ENCODE results near the gene ITPRIP. TPM values are rescaled to one million over a fixed set of nuclear protein-coding genes. Genes with fewer than 3 reads are reported as not detected.

Gene ITPRIP
- total RNA-seq, 1 donor from 2014 or later, result 37.0 TPM

- no peak for TF ChIP-seq CTCF (IDR thresholded peaks at IDR 0.05)
- intact Hi-C loops (cut with DNase I), result no loop called here
- Histone ChIP-seq H3K4me3 (no peak overlapping the region), H3K36me3 (peaks cover 23% of the 10 kb centered on the region), H3K4me1 (peaks cover 80% of the 10 kb centered on the region), H3K27me3 (ENCODE audit: low read depth) (no peaks in the 10 kb centered on the region), H3K9me3 (no peaks in the 10 kb centered on the region), H3K27ac (peak overlapping the region; percentile 26)
- peak; percentile 3 to 27 for ATAC-seq
- peak; percentile 54 for DNase-seq
These were observed 19.2 kb downstream of the ITPRIP start for GRCh38 chr10:104318810-104319741.

- no peak overlapping the region for H3K4me3 ChIP-seq
- peaks cover 30% of the 10 kb centered on the region for H3K36me3 ChIP-seq
- peak overlapping the region; percentile 21 for H3K27ac ChIP-seq
- H3K4me1 ChIP-seq, result peaks cover 72% of the 10 kb centered on the region
- DNase-seq (no peak), ATAC-seq (no peak)
- no peaks in the 10 kb centered on the region for H3K9me3 ChIP-seq
- no peak for TF ChIP-seq CTCF (IDR thresholded peaks at IDR 0.05)
- intact Hi-C loops (cut with DNase I), result no loop called here
- H3K27me3 ChIP-seq (ENCODE audit: low read depth), result no peaks in the 10 kb centered on the region
These were observed 19.9 kb downstream of the ITPRIP start for GRCh38 chr10:104318326-104318725.

GRCh38 chr10:104317726-104318299 lies 20.5 kb downstream of the ITPRIP start:
- Histone ChIP-seq H3K9me3 (no peaks in the 10 kb centered on the region), H3K27me3 (ENCODE audit: low read depth) (no peaks in the 10 kb centered on the region), H3K27ac (peak overlapping the region; percentile 21), H3K4me1 (peaks cover 68% of the 10 kb centered on the region), H3K4me3 (no peak overlapping the region), H3K36me3 (peaks cover 35% of the 10 kb centered on the region)
- no peak for TF ChIP-seq CTCF (IDR thresholded peaks at IDR 0.05)
- intact Hi-C loops (cut with DNase I), result no loop called here
- DNase-seq (no peak), ATAC-seq (no peak)

GRCh38 chr10:104317269-104317710 lies 21.0 kb downstream of the ITPRIP start:
- H3K27ac ChIP-seq, result peak overlapping the region; percentile 21
- H3K36me3 ChIP-seq, result peaks cover 40% of the 10 kb centered on the region
- no peak overlapping the region for H3K4me3 ChIP-seq
- DNase-seq (no peak), ATAC-seq (no peak)
- no peak for TF ChIP-seq CTCF (IDR thresholded peaks at IDR 0.05)
- no peaks in the 10 kb centered on the region for H3K9me3 ChIP-seq
- intact Hi-C loops (cut with DNase I), result no loop called here
- peaks cover 68% of the 10 kb centered on the region for H3K4me1 ChIP-seq
- no peaks in the 10 kb centered on the region for H3K27me3 ChIP-seq (ENCODE audit: low read depth)

- peaks cover 46% of the 10 kb centered on the region for H3K36me3 ChIP-seq
- H3K4me1 ChIP-seq, result peaks cover 65% of the 10 kb centered on the region
- no peak for DNase-seq
- H3K4me3 ChIP-seq, result no peak overlapping the region
- no peak for TF ChIP-seq CTCF (IDR thresholded peaks at IDR 0.05)
- intact Hi-C loops (cut with DNase I), result no loop called here
- H3K27me3 ChIP-seq (ENCODE audit: low read depth), result no peaks in the 10 kb centered on the region
- no peaks in the 10 kb centered on the region for H3K9me3 ChIP-seq
- no peak for ATAC-seq
- no peak overlapping the region for H3K27ac ChIP-seq
These were observed 21.8 kb downstream of the ITPRIP start for GRCh38 chr10:104316321-104317099.
